ENCODE results near the gene FRS3. TPM values are rescaled to one million over a fixed set of nuclear protein-coding genes. Genes with fewer than 3 reads are reported as not detected.

Gene FRS3
- polyA plus RNA-seq, 2 donors: 1.6 to 3.3 TPM

GRCh38 chr6:41759106-41759904, 20.4 kb downstream of the FRS3 start:
- H3K4me3 ChIP-seq (ENCODE audit: low read depth in 1 of 2, low read length in 2 of 2): no peak overlapping the region
- H3K9me3 ChIP-seq (ENCODE audit: control insufficient read depth in 2 of 2, insufficient read depth in 1 of 2, low read depth in 1 of 2, low read length in 1 of 2): no peaks in the 10 kb centered on the region
- WGBS, 2 donors: 85 to 90% methylated on average over 13 of the region's 13 CpGs
- no peak overlapping the region for H3K27ac ChIP-seq (ENCODE audit: low read depth in 2 of 2, low read length in 1 of 2)
- no peaks in the 10 kb centered on the region for H3K4me1 ChIP-seq (ENCODE audit: control insufficient read depth in 2 of 2, insufficient read depth in 2 of 2, low read length in 1 of 2)
- no peaks in the 10 kb centered on the region for H3K36me3 ChIP-seq (ENCODE audit: control insufficient read depth in 2 of 2, insufficient read depth in 2 of 2, low read length in 1 of 2)
- no peaks in the 10 kb centered on the region for H3K27me3 ChIP-seq (ENCODE audit: control insufficient read depth in 1 of 2, insufficient read depth in 2 of 2, low read length in 2 of 2)

GRCh38 chr6:41758641-41759035, 21.1 kb downstream of the FRS3 start:
- H3K4me3 ChIP-seq (ENCODE audit: low read depth in 1 of 2, low read length in 2 of 2): no peak overlapping the region
- no peaks in the 10 kb centered on the region for H3K4me1 ChIP-seq (ENCODE audit: control insufficient read depth in 2 of 2, insufficient read depth in 2 of 2, low read length in 1 of 2)
- no peak overlapping the region for H3K27ac ChIP-seq (ENCODE audit: low read depth in 2 of 2, low read length in 1 of 2)
- no peaks in the 10 kb centered on the region for H3K27me3 ChIP-seq (ENCODE audit: control insufficient read depth in 1 of 2, insufficient read depth in 2 of 2, low read length in 2 of 2)
- no peaks in the 10 kb centered on the region for H3K36me3 ChIP-seq (ENCODE audit: control insufficient read depth in 2 of 2, insufficient read depth in 2 of 2, low read length in 1 of 2)
- 87 to 90% methylated on average over 6 of the region's 6 CpGs for WGBS, 2 donors
- H3K9me3 ChIP-seq (ENCODE audit: control insufficient read depth in 2 of 2, insufficient read depth in 1 of 2, low read depth in 1 of 2, low read length in 1 of 2): no peaks in the 10 kb centered on the region

- WGBS, 2 donors: 69 to 76% methylated on average over 8 of the region's 8 CpGs
- Histone ChIP-seq H3K27ac (ENCODE audit: low read depth in 2 of 2, low read length in 1 of 2) (no peak overlapping the region), H3K9me3 (ENCODE audit: control insufficient read depth in 2 of 2, insufficient read depth in 1 of 2, low read depth in 1 of 2, low read length in 1 of 2) (no peaks in the 10 kb centered on the region), H3K36me3 (ENCODE audit: control insufficient read depth in 2 of 2, insufficient read depth in 2 of 2, low read length in 1 of 2) (no peaks in the 10 kb centered on the region), H3K27me3 (ENCODE audit: control insufficient read depth in 1 of 2, insufficient read depth in 2 of 2, low read length in 2 of 2) (no peaks in the 10 kb centered on the region), H3K4me3 (ENCODE audit: low read depth in 1 of 2, low read length in 2 of 2) (no peak overlapping the region), H3K4me1 (ENCODE audit: control insufficient read depth in 2 of 2, insufficient read depth in 2 of 2, low read length in 1 of 2) (no peaks in the 10 kb centered on the region)
Observed at GRCh38 chr6:41757931-41758640, 21.6 kb downstream of the FRS3 start.

GRCh38 chr6:41757271-41757670, 22.4 kb downstream of the FRS3 start:
- Histone ChIP-seq H3K4me1 (ENCODE audit: control insufficient read depth in 2 of 2, insufficient read depth in 2 of 2, low read length in 1 of 2) (no peaks in the 10 kb centered on the region), H3K9me3 (ENCODE audit: control insufficient read depth in 2 of 2, insufficient read depth in 1 of 2, low read depth in 1 of 2, low read length in 1 of 2) (no peaks in the 10 kb centered on the region), H3K36me3 (ENCODE audit: control insufficient read depth in 2 of 2, insufficient read depth in 2 of 2, low read length in 1 of 2) (no peaks in the 10 kb centered on the region), H3K4me3 (ENCODE audit: low read depth in 1 of 2, low read length in 2 of 2) (no peak overlapping the region), H3K27ac (ENCODE audit: low read depth in 2 of 2, low read length in 1 of 2) (no peak overlapping the region), H3K27me3 (ENCODE audit: control insufficient read depth in 1 of 2, insufficient read depth in 2 of 2, low read length in 2 of 2) (no peaks in the 10 kb centered on the region)
- 86 to 88% methylated on average over 6 of the region's 6 CpGs for WGBS, 2 donors

- WGBS, 2 donors: 66 to 70% methylated on average over 13 of the region's 13 CpGs
- Histone ChIP-seq H3K27ac (ENCODE audit: low read depth in 2 of 2, low read length in 1 of 2) (no peak overlapping the region), H3K9me3 (ENCODE audit: control insufficient read depth in 2 of 2, insufficient read depth in 1 of 2, low read depth in 1 of 2, low read length in 1 of 2) (no peaks in the 10 kb centered on the region), H3K4me1 (ENCODE audit: control insufficient read depth in 2 of 2, insufficient read depth in 2 of 2, low read length in 1 of 2) (no peaks in the 10 kb centered on the region), H3K4me3 (ENCODE audit: low read depth in 1 of 2, low read length in 2 of 2) (no peak overlapping the region), H3K36me3 (ENCODE audit: control insufficient read depth in 2 of 2, insufficient read depth in 2 of 2, low read length in 1 of 2) (no peaks in the 10 kb centered on the region), H3K27me3 (ENCODE audit: control insufficient read depth in 1 of 2, insufficient read depth in 2 of 2, low read length in 2 of 2) (no peaks in the 10 kb centered on the region)
Observed at GRCh38 chr6:41756354-41756753, 23.3 kb downstream of the FRS3 start.

- Histone ChIP-seq H3K27me3 (ENCODE audit: control insufficient read depth in 1 of 2, insufficient read depth in 2 of 2, low read length in 2 of 2) (no peaks in the 10 kb centered on the region), H3K36me3 (ENCODE audit: control insufficient read depth in 2 of 2, insufficient read depth in 2 of 2, low read length in 1 of 2) (no peaks in the 10 kb centered on the region), H3K9me3 (ENCODE audit: control insufficient read depth in 2 of 2, insufficient read depth in 1 of 2, low read depth in 1 of 2, low read length in 1 of 2) (no peaks in the 10 kb centered on the region), H3K4me3 (ENCODE audit: low read depth in 1 of 2, low read length in 2 of 2) (no peak overlapping the region), H3K4me1 (ENCODE audit: control insufficient read depth in 2 of 2, insufficient read depth in 2 of 2, low read length in 1 of 2) (no peaks in the 10 kb centered on the region), H3K27ac (ENCODE audit: low read depth in 2 of 2, low read length in 1 of 2) (no peak overlapping the region)
- WGBS, 2 donors: 66 to 75% methylated on average over 4 of the region's 4 CpGs
Observed at GRCh38 chr6:41755895-41756294, 23.8 kb downstream of the FRS3 start.

GRCh38 chr6:41750374-41750773, 29.3 kb downstream of the FRS3 start:
- H3K4me3 ChIP-seq (ENCODE audit: low read depth in 1 of 2, low read length in 2 of 2): no peak overlapping the region
- no peaks in the 10 kb centered on the region for H3K27me3 ChIP-seq (ENCODE audit: control insufficient read depth in 1 of 2, insufficient read depth in 2 of 2, low read length in 2 of 2)
- WGBS, 2 donors: 95 to 97% methylated on average over 3 of the region's 3 CpGs
- no peaks in the 10 kb centered on the region for H3K9me3 ChIP-seq (ENCODE audit: control insufficient read depth in 2 of 2, insufficient read depth in 1 of 2, low read depth in 1 of 2, low read length in 1 of 2)
- H3K27ac ChIP-seq (ENCODE audit: low read depth in 2 of 2, low read length in 1 of 2): no peak overlapping the region
- H3K36me3 ChIP-seq (ENCODE audit: control insufficient read depth in 2 of 2, insufficient read depth in 2 of 2, low read length in 1 of 2): no peaks in the 10 kb centered on the region
- no peaks in the 10 kb centered on the region for H3K4me1 ChIP-seq (ENCODE audit: control insufficient read depth in 2 of 2, insufficient read depth in 2 of 2, low read length in 1 of 2)

- Histone ChIP-seq H3K27ac (ENCODE audit: low read depth in 2 of 2, low read length in 1 of 2) (no peak overlapping the region), H3K4me3 (ENCODE audit: low read depth in 1 of 2, low read length in 2 of 2) (no peak overlapping the region), H3K4me1 (ENCODE audit: control insufficient read depth in 2 of 2, insufficient read depth in 2 of 2, low read length in 1 of 2) (no peaks in the 10 kb centered on the region), H3K27me3 (ENCODE audit: control insufficient read depth in 1 of 2, insufficient read depth in 2 of 2, low read length in 2 of 2) (no peaks in the 10 kb centered on the region), H3K9me3 (ENCODE audit: control insufficient read depth in 2 of 2, insufficient read depth in 1 of 2, low read depth in 1 of 2, low read length in 1 of 2) (no peaks in the 10 kb centered on the region), H3K36me3 (ENCODE audit: control insufficient read depth in 2 of 2, insufficient read depth in 2 of 2, low read length in 1 of 2) (no peaks in the 10 kb centered on the region)
- 49 to 68% methylated on average over 3 of the region's 3 CpGs for WGBS, 2 donors
Observed at GRCh38 chr6:41748542-41748941, 31.2 kb downstream of the FRS3 start.

GRCh38 chr6:41748102-41748477, 31.6 kb downstream of the FRS3 start:
- WGBS, 2 donors: 91 to 96% methylated on average over 6 of the region's 6 CpGs
- no peaks in the 10 kb centered on the region for H3K27me3 ChIP-seq (ENCODE audit: control insufficient read depth in 1 of 2, insufficient read depth in 2 of 2, low read length in 2 of 2)
- H3K9me3 ChIP-seq (ENCODE audit: control insufficient read depth in 2 of 2, insufficient read depth in 1 of 2, low read depth in 1 of 2, low read length in 1 of 2): no peaks in the 10 kb centered on the region
- no peaks in the 10 kb centered on the region for H3K36me3 ChIP-seq (ENCODE audit: control insufficient read depth in 2 of 2, insufficient read depth in 2 of 2, low read length in 1 of 2)
- no peak overlapping the region for H3K27ac ChIP-seq (ENCODE audit: low read depth in 2 of 2, low read length in 1 of 2)
- H3K4me3 ChIP-seq (ENCODE audit: low read depth in 1 of 2, low read length in 2 of 2): no peak overlapping the region
- H3K4me1 ChIP-seq (ENCODE audit: control insufficient read depth in 2 of 2, insufficient read depth in 2 of 2, low read length in 1 of 2): no peaks in the 10 kb centered on the region

All from esophagus (tissue), 2 donors.